GM19463 (cell line): ENCODE results near the gene TF.

Source experiments
- ATAC-seq: cut with Tn5 transposase; IDR thresholded peaks from one replicate; pipeline ENCODE4 v1.9.1; 2021; ENCODE audit warnings: mild to moderate bottlenecking, moderate library complexity; ENCODE audit not compliant: unreplicated experiment

The TF gene

GRCh38 chr3:133804896-133805295 lies 58.7 kb downstream of the TF start:
- ATAC-seq, result no peak

GRCh38 chr3:133805384-133805701 lies 59.1 kb downstream of the TF start:
- ATAC-seq, result no peak

DNA sequence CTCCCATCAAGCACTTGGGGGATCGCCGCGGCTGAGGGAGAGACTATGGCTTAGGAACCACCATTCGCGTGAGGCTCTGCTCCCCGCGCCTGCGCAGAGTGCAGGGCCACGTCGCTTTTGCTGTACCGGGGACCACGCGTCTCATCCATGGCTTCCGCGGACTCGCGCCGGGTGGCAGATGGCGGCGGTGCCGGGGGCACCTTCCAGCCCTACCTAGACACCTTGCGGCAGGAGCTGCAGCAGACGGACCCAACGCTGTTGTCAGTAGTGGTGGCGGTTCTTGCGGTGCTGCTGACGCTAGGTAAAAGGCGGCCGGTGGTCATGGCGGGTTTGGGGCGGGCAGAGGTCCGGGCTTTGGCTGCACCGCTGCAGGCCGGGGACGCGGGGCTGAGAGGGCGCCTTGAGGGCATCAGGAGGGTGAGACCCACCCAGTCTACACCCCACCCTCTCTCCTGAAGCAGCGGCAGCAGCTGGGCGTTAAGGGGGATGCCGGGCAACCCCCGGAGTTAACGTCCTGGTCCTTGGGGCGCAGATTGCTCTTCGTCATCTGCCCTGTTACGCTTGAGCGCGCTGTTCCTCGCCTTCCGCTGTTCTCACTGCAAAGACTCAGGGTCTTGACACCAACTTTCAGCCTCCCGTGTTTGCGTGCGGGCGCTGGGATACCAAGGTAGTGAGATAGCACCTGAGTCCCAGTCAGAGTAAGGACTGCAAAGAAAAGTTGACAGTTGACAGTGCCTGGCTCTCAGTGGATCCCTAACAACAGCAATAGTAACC lies 59.7 kb downstream of the TF start, which contains the start of gene SRPRB:
Gene SRPRB (plus strand): TSS at position 114 of the 774 bp plus-strand sequence. CDS start 34 bp downstream, at position 148.
- ATAC-seq, result peak; percentile 98

DNA sequence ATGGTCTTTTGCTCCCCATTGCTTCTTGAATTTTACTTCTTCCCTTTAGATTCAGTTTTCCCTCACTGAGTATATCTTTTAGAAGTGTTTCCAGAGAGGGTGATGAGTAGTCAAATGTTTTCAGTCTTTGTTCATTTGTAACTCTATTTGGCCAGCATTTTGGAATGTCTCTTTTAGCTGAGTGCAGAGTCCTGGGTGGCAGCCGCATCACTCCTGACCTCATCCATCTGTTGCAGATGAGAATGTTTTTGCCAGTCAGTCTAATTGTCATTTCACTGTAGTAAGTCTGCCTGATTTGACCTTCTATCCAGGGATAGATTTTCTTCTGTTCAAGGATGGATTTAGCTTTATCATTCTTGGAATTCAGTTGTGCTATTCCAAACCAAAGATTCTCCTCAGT lies 66.7 kb downstream of the TF start:
- no peak for ATAC-seq

- ATAC-seq, result no peak
Observed at GRCh38 chr3:133815386-133815785, 69.2 kb downstream of the TF start.

DNA sequence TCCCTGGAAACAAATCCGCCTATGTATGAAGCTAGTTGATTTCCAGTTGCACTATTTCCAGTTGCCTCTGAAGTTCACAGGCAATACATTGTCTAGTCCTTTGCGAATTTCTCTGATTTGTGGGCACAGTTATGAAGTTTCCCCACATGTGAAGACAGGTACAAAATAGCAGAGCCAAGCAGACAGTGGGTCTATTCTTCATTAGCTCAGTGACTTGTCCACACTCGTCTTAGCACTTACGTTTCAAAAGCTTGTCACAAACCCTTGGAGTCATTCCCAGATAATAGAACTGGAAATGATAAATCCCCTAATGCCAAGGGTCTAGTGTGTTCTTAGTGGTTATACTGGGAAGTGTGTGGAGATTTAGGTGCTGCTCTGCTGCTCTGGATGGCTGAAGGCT lies 73.9 kb downstream of the TF start:
- ATAC-seq, result no peak

GRCh38 chr3:133820889-133821675 lies 74.9 kb downstream of the TF start:
- no peak for ATAC-seq

GRCh38 chr3:133821767-133822638 lies 75.8 kb downstream of the TF start:
- no peak for ATAC-seq

- no peak for ATAC-seq
Observed at GRCh38 chr3:133824961-133825485, 78.8 kb downstream of the TF start.

DNA sequence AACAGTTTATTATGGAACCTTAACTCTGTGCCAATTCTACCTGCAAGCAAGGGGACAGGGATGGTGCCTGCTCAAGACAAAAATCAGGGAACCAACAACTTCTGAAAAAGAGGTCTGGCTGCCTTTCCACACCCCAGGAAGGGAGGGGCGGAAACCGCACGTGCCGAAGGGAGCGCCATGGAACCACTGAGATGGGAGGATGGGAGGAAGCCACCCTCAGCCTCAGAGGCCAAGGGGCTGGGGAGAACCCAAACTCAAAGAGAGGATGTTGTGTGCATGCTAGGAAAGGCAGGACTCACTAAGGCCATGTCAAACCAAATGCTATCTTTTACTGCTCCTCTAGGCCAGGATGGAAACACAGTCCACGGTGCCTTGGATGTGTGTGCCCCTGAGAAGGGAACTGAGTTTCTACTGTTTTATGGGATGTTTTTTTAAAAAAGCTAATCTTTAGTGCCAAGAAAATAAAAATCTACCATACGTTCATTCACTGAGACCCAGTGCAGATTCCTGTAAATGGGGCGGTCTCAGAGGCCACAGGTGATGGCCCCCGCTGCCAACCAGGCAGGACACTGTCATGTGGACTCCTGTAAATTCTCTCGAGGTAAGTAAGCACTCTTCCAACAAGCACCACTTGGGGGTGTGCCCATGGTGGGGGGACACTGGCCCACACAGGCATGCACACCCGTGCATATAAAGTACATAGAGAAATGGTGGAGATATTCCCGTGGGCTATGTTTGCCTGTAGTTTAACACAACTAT lies 80.0 kb downstream of the TF start:
- ATAC-seq, result no peak

- no peak for ATAC-seq
Observed at GRCh38 chr3:133827136-133827535, 80.9 kb downstream of the TF start.

DNA sequence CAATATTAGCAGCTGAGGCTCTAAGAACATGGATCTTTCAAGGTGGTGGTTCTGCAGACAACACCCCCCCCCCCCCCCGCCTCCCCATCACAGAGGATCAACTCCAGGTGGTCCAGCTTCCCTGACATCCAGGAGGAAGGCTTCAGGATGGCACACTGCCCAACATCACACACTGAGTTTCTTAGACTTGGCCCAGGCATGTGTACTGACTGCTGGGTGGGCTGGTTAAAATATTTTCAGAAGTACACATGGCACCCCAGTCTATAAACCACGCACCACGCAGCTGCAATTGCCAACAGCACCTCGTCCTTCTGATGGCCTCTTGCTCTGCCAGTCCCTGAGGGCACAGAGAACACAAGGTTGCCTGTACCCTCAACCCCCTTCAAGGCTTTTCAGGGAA lies 81.5 kb downstream of the TF start:
- no peak for ATAC-seq

DNA sequence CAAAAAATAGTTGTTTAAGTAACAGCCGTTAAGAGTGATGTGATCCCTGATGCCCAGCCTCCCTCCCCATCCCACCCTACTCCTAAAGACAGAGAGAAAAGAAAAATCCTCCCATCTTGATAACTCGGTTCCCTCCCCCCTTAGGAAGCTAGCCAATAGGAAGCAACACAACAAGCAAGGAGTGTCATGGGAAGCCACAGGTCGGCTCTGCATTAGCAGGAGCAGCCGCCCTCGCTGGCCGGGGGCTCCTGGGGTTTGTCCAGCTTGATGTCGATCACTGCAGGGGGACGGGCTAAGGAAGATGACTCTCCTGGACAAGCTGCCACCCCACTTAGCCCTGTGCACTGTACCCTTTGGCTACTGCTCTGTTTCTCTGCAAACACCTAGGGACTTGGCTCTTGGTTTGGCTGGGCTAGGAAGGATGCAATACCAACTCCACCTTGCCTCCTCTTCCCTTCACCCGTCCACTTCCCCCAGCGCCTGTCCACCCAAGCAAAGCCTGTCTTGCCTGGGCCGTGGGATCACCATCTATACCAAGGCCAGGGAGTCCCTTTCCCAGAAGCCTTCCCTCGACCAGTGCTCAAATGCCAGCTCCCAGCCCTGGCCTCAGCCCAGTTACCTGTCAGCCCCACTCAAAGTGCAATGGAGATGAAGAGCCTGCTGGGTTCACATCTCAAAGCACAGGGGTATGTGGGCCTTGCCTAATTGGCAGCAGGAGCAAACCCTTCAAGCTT lies 82.5 kb downstream of the TF start:
- no peak for ATAC-seq

DNA sequence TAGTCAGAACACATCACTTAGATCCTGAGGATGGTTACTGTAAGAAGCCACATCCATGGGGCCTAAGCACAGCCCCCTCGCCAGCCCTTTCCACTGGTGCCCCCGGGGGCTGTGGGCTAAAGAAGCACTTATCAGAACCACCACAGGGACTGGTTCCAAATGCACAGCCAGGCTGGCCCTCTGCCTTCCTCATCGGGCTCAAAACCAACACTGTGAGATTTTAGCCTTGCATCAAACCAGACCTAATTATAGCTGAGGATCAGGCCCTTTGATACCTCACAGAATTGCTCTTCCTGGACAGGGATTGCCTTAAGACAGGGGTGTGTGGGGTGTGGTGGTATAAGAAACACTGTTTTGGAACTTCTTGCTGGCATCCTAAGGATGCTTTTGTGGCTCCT lies 83.1 kb downstream of the TF start:
- ATAC-seq, result no peak

- ATAC-seq, result no peak
Observed at GRCh38 chr3:133830071-133830470, 83.9 kb downstream of the TF start.

GRCh38 chr3:133831966-133832801 lies 86.0 kb downstream of the TF start:
- ATAC-seq, result no peak

DNA sequence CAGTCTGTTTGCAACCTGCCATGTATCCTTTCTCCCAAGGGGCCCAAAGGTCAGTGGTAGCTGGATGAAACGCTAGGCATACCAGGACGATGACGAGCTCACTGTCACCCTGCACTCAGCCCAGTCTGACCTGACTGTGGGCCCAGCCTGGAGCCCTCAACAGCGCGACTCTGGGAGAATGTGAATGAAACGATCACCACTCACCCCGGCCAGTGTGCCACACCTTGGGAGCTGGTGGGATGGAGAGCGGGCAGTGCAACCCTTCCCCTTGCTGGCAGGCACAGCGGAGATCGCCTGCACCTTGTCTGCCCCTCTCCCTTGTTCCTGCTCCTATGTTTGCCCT lies 86.6 kb downstream of the TF start:
- no peak for ATAC-seq

DNA sequence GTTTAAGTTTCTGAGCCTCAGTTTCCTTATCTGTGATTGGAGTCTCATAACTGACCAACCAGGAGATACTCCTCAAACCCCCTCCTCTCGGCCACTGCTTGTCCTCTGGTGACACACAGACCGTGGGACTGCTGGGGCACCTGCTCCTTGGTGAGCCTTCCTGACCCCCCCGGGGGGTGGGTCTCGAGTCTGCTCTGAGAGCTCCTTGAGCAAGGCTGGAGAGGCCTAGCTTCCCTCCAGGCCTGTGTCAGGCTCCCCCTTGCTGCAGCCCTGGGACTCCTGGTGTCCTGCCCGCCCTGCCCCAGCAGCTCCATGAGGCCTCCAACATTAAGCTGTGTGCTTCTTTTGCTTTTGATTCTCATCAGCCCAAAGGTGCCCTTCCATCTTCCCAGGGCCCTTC lies 87.1 kb downstream of the TF start:
- no peak for ATAC-seq
